Gastrocnemius medialis (tissue), 4 donors: ENCODE measurements around the gene LEFTY2. TPM values are rescaled to one million over a fixed set of nuclear protein-coding genes. Genes with fewer than 3 reads are reported as not detected.
"Not testable (repeated sequence)": the region's sequence is repeated elsewhere in the genome, so short reads cannot be mapped to it uniquely, and the experiment has no call there.

ENCODE experiments used
- ATAC-seq, 2 donors: fragments of 150-250 bp; one replicate each; pipeline ENCODE4 v1.9.1; 2016
- DNase-seq, 2 donors: peaks; one replicate each; pipeline ENCODE4 v3.0.0-alpha.2; 2019
- H3K27ac ChIP-seq, 4 donors: fragments of 200-600 bp; sonication (generic); 1 replicate in 1 of 4; 2 replicates in 3 of 4; pipeline ENCODE4 v1.5.1; 2016 to 2018; ENCODE audit warnings: mild to moderate bottlenecking in 2 of 4, moderate library complexity in 1 of 4
- H3K27me3 ChIP-seq, 3 donors: fragments of 200-600 bp; sonication (generic) in 2 of 3; 1 replicate in 1 of 3; 2 replicates in 2 of 3; pipeline versions ENCODE4 v1.5.1 to v1.6.0; 2016 to 2019; ENCODE audit warnings: mild to moderate bottlenecking in 1 of 3, moderate library complexity in 1 of 3
- H3K36me3 ChIP-seq, 2 donors: fragments of 200-600 bp; sonication (generic) in 1 of 2; one replicate each; pipeline ENCODE4 v1.5.1; 2017 to 2018
- H3K4me1 ChIP-seq, 2 donors: fragments of 200-600 bp; sonication (generic) in 1 of 2; one replicate each; pipeline ENCODE4 v1.5.1; 2016 to 2017; ENCODE audit warnings: mild to moderate bottlenecking in 2 of 2
- H3K4me3 ChIP-seq, 4 donors: fragments of 200-600 bp; sonication (generic) in 3 of 4; 1 replicate in 1 of 4; 2 replicates in 3 of 4; pipeline ENCODE4 v1.5.1; 2016 to 2019; ENCODE audit warnings: mild to moderate bottlenecking in 2 of 4
- H3K9me3 ChIP-seq, 3 donors: fragments of 200-600 bp; sonication (generic) in 2 of 3; 1 replicate in 1 of 3; 2 replicates in 2 of 3; pipeline ENCODE4 v1.5.1; 2016 to 2019
- POLR2A ChIP-seq, 2 donors: fragments of 450-650 bp; IDR thresholded peaks; one replicate each; pipeline ENCODE4 v1.6.1; 2017; ENCODE audit warnings: antibody characterized with exemption in 2 of 2, mild to moderate bottlenecking in 2 of 2, moderate library complexity in 2 of 2
- in situ Hi-C, 4 donors: fragments of 200-750 bp; cut with MboI; loops; one replicate each; pipeline versions ENCODE4 v1.15.0 to v1.8.0; 2017; ENCODE audit warnings: low sequenced_read_pairs in 4 of 4
- intact Hi-C: fragments of 100-400 bp; cut with DNase I; formaldehyde crosslinking; loops from one replicate; pipeline ENCODE4 v1.15.1; 2023; ENCODE audit warnings: low total_unique reads
- total RNA-seq, 4 donors: library from RNA; depleted of rRNA; stranded (reverse); fragments of >200 nt; gene quantifications; one replicate each; pipeline versions ENCODE4 v1.1.0 to v1.2.3, GENCODE V29; 2016
- TF ChIP-seq, protein P1 (sequence below), 5 experiments: fragments of 450-650 bp in 3 of 5; fragments of 200-600 bp in 2 of 5; sonication (generic) in 2 of 5; IDR thresholded peaks in 4 of 5; conservative IDR thresholded peaks in 1 of 5; 1 replicate in 4 of 5; 2 replicates in 1 of 5; pipeline ENCODE4 v1.5.1; 2016 to 2019; ENCODE audit warnings: antibody characterized with exemption in 5 of 5, mild to moderate bottlenecking in 3 of 5, moderate library complexity in 3 of 5

The LEFTY2 gene
- total RNA-seq, 4 donors from 2014 or later, result 0.20 TPM; not detected in 3

DNA sequence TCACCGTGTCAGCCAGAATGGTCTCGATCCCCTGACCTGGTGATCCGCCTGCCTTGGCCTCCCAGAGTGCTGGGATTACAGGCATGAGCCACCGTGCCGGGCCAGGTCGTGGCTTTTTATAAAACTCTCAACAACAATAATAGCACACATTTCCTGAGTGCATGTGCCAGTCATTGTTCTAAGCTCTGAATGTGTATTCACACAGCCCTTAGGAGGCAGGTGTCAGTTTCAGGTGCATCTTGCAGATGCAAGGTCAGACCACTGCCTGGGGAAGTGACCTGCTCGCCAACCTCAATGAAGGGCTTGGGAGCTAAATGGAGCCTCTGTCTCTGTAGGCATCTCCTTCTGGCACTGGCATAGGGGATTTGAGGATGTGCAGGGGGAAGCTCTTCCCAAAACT lies 1.6 kb upstream of the LEFTY2 start:
- no peak for DNase-seq
- TF ChIP-seq, protein P1, sequence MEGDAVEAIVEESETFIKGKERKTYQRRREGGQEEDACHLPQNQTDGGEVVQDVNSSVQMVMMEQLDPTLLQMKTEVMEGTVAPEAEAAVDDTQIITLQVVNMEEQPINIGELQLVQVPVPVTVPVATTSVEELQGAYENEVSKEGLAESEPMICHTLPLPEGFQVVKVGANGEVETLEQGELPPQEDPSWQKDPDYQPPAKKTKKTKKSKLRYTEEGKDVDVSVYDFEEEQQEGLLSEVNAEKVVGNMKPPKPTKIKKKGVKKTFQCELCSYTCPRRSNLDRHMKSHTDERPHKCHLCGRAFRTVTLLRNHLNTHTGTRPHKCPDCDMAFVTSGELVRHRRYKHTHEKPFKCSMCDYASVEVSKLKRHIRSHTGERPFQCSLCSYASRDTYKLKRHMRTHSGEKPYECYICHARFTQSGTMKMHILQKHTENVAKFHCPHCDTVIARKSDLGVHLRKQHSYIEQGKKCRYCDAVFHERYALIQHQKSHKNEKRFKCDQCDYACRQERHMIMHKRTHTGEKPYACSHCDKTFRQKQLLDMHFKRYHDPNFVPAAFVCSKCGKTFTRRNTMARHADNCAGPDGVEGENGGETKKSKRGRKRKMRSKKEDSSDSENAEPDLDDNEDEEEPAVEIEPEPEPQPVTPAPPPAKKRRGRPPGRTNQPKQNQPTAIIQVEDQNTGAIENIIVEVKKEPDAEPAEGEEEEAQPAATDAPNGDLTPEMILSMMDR (IDR thresholded peaks at IDR 0.05 in 4 of 5, conservative IDR thresholded peaks at IDR 0.05 in 1 of 5), result no peak
- no peak for TF ChIP-seq POLR2A (IDR thresholded peaks at IDR 0.05)
- in situ Hi-C loops (no loop called here), intact Hi-C loops (no loop called here)
- H3K27ac ChIP-seq, result no peak overlapping the region
- H3K27me3 ChIP-seq, result no peaks in the 10 kb centered on the region
- no peak overlapping the region for H3K4me3 ChIP-seq
- H3K36me3 ChIP-seq, result no peaks in the 10 kb centered on the region
- H3K4me1 ChIP-seq, result peaks cover 0 to 8% of the 10 kb centered on the region in 2 donors
- H3K9me3 ChIP-seq, result no peaks in the 10 kb centered on the region
- ATAC-seq, result no peak

DNA sequence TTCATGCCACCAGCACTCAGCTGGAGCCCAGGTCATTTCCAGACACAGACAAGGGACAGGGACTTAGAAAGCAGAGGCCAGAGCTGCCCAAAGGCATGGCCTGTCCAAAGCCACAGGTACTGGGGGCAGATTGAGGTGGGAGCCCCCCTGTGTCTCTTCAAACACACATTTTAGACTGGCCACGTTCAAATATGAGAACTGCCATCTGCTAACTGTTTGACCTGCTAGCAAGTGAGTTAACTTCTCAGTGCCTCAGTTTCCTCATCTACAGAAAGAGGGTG lies 862 bp upstream of the LEFTY2 start:
- Histone ChIP-seq H3K27me3 (no peaks in the 10 kb centered on the region), H3K36me3 (no peaks in the 10 kb centered on the region), H3K4me3 (no peak overlapping the region), H3K9me3 (no peaks in the 10 kb centered on the region), H3K4me1 (peaks cover 0 to 8% of the 10 kb centered on the region in 2 donors), H3K27ac (no peak overlapping the region)
- in situ Hi-C loops (no loop called here), intact Hi-C loops (no loop called here)
- no peak for ATAC-seq
- TF ChIP-seq POLR2A (IDR thresholded peaks at IDR 0.05), result no peak
- TF ChIP-seq, protein P1 (IDR thresholded peaks at IDR 0.05 in 4 of 5, conservative IDR thresholded peaks at IDR 0.05 in 1 of 5), result no peak
- no peak for DNase-seq

DNA sequence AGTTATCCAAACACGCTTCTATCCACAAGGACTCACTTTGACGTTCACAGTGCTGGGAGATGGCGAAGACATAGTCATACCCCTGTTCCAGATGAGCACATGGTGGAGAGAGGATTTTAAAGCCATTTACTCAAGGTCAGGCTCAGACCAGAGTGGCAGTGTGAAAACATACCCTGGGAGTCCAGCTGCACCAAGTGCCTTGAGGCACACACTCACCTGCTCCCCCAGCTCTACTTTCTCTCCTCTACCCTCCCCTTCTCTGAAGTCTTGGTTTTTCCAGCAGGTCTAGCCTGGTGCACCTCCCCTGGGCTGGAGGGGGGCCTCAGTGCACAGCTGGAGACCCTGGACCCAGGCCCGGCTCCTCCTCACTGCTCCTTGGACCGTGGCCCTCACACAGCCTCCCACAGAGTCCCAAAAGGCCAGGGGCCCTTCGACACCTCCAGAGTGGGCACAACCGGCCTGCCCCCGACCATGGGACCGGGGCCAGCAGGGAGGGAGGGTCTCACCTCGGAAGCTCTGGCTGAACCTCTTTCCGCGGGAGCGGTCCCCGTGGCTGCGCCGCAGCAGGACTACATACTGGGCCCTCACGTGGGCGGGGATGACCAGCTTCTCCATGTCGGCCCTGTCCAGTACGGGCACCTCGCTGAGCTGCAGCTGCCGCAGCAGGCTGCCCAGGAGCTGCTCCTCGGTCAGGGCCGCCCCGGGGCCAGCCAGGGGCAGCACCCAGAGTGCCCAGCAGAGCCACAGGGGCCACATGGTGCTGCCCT lies 452 bp downstream of the LEFTY2 start:
- Histone ChIP-seq H3K27ac (peak overlapping the region in 2 of 4 donors; percentile 4 to 35), H3K4me3 (no peak overlapping the region)
- in situ Hi-C loops, result no loop called here

DNA sequence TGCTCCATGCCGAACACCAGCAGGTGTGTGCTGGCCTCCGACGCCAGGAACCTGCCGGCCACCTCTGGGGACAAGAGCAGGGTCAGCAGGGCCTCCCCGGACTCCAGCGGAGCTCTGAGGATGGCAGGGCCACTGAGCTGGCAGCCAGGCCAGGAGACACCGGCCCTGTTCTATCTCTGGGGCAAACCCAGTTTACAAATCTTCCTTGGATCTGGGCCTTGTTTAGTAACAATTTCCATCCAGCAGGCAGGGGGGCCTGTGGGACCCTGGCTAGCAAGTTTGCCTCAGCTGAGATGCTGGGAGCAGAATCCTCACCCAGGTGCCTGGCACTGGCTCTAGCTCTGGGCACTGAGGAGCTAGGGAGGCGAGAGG lies 1.1 kb downstream of the LEFTY2 start:
- H3K9me3 ChIP-seq, H3K4me3 ChIP-seq, H3K27ac ChIP-seq, H3K4me1 ChIP-seq, H3K36me3 ChIP-seq, ATAC-seq, intact Hi-C loops, H3K27me3 ChIP-seq, in situ Hi-C loops, DNase-seq: not testable (repeated sequence)

More for the DNA sequence above, 452 bp downstream of the LEFTY2 start:
- no peak for TF ChIP-seq POLR2A (IDR thresholded peaks at IDR 0.05)
- TF ChIP-seq, protein P1 (IDR thresholded peaks at IDR 0.05 in 4 of 5, conservative IDR thresholded peaks at IDR 0.05 in 1 of 5), result no peak
- intact Hi-C loops, result no loop called here
- no peaks in the 10 kb centered on the region for H3K36me3 ChIP-seq
- H3K27me3 ChIP-seq, result no peaks in the 10 kb centered on the region
- DNase-seq (no peak), ATAC-seq (no peak)
- H3K9me3 ChIP-seq, result no peaks in the 10 kb centered on the region
- peaks cover 0 to 8% of the 10 kb centered on the region in 2 donors for H3K4me1 ChIP-seq

DNA sequence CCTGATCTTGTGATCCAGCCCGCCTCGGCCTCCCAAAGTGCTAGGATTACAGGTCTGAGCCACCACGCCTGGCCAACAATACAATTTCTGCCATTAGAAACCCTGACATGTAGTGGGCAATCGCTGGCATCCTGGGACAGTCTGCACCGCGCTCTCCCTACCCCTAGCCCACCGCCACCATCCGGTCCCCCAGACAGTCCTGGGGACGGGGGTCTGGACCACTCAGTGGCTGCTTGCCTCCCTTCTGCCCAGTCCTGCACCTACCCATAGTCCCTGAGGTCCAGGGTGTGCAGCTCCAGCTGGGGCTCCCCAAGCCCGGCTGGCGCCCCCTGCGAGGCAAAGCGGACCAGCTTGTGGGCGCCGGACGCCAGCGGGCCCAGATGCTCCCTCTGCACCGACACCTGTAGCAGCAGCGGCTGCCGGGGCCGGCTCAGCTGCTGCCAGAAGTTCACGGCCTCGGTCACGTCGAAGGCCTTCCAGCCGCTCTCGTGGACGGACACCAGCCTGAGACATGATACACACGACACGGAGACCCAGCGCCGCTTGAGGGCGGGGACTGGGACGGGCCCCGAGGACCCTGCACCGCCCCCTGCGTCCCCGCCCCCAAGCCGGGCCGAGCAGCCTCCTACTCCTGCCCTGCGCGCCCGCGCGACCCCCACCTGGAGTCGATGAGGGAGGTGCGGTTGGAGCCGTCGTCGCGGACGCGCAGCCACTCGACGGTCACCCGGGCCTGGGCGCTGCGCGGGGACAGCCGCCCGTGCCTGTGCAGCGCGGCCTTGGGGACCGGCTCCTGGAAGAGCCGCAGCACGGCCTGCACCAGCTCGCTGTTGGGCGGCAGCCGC lies 1.7 kb downstream of the LEFTY2 start:
- H3K27me3 ChIP-seq, H3K4me3 ChIP-seq, intact Hi-C loops, ATAC-seq, in situ Hi-C loops, H3K27ac ChIP-seq, DNase-seq, H3K4me1 ChIP-seq, H3K9me3 ChIP-seq, H3K36me3 ChIP-seq: not testable (repeated sequence)
